PFSK-1 (cell line): ENCODE data around the gene RBM18.

ENCODE experiments used
- POLR2AphosphoS5 ChIP-seq: IDR thresholded peaks from 2 replicates; pipeline ENCODE4 v1.6.1; 2012; ENCODE audit warnings: low read depth, mild to moderate bottlenecking, control low read depth, low read length, moderate library complexity
- REST ChIP-seq, 2 experiments: IDR thresholded peaks; 2 replicates each; pipeline versions ENCODE4 v1.6.1 to v1.8.0; 2011 to 2012; ENCODE audit warnings: low read depth in 2 of 2, low read length in 2 of 2, control low read depth in 1 of 2, inconsistent platforms in 1 of 2, mild to moderate bottlenecking in 1 of 2, moderate library complexity in 1 of 2; ENCODE audit not compliant: insufficient read depth in 1 of 2

GRCh38 chr9:122248448-122248865 is 16.2 kb downstream of the RBM18 start:
- TF ChIP-seq POLR2AphosphoS5 (no peak), REST (IDR thresholded peaks at IDR 0.05; ENCODE audit: insufficient read depth in 1 of 2, low read depth in 2 of 2, low read length in 2 of 2) (no peak)
